Calu3 (cell line): ENCODE measurements around the gene ADGRL3. TPM values are rescaled to one million over a fixed set of nuclear protein-coding genes. Genes with fewer than 3 reads are reported as not detected.

Source experiments
- BruUV-seq: library from RNA; stranded (reverse); fragments of 400-500 nt; replicated peaks from 2 replicates; lab custom pipeline; 2021; lab: Mats Ljungman, UMichigan
- CTCF ChIA-PET: fragments of 300-600 bp; sonication (Branson Sonifier 250); formaldehyde crosslinking; loops from one replicate; lab custom pipeline; 2022; ENCODE audit warnings: antibody characterized with exemption; lab: Charles Lee
- DNase-seq: peaks from one replicate; pipeline ENCODE4 v3.0.0; 2022
- H3K27ac Mint-ChIP-seq: one replicate; pipeline ENCODE4 v1.8.0; 2022; ENCODE audit warnings: mixed read lengths; ENCODE audit not compliant: unreplicated experiment
- H3K27me3 Mint-ChIP-seq: one replicate; pipeline ENCODE4 v1.8.0; 2022; ENCODE audit warnings: mixed read lengths; ENCODE audit not compliant: unreplicated experiment
- H3K36me3 Mint-ChIP-seq: one replicate; pipeline ENCODE4 v1.8.0; 2022; ENCODE audit warnings: mild to moderate bottlenecking, moderate library complexity, mixed read lengths; ENCODE audit not compliant: insufficient read depth, unreplicated experiment
- H3K4me1 Mint-ChIP-seq: one replicate; pipeline ENCODE4 v1.8.0; 2022; ENCODE audit warnings: mild to moderate bottlenecking, low read depth, mixed read lengths; ENCODE audit not compliant: unreplicated experiment
- H3K4me3 Mint-ChIP-seq: one replicate; pipeline ENCODE4 v1.8.0; 2022; ENCODE audit warnings: mild to moderate bottlenecking, low read depth, moderate library complexity, mixed read lengths; ENCODE audit not compliant: unreplicated experiment
- H3K9me3 Mint-ChIP-seq: one replicate; pipeline ENCODE4 v1.8.0; 2022; ENCODE audit warnings: low read depth, mixed read lengths; ENCODE audit not compliant: unreplicated experiment
- intact Hi-C: fragments of 100-400 bp; cut with micrococcal nuclease; formaldehyde crosslinking; loops from one replicate; pipeline ENCODE4 v1.10.0; 2022; ENCODE audit not compliant: unreplicated experiment
- total RNA-seq: library from RNA; stranded (reverse); gene quantifications from 2 replicates; pipeline ENCODE4 v1.2.3, GENCODE V29; 2022
- TF ChIP-seq, protein P1 (sequence below): fragments of 200-600 bp; IDR thresholded peaks from one replicate; pipeline ENCODE4 v1.8.0; 2022; ENCODE audit warnings: antibody characterized with exemption; ENCODE audit not compliant: unreplicated experiment

ADGRL3 gene
- total RNA-seq, 1 experiment from 2014 or later: 0.66 TPM

- CTCF ChIA-PET: no interaction called here
- intact Hi-C loops: no loop called here
- Mint-ChIP-seq H3K27ac (no peak overlapping the region), H3K27me3 (peaks cover 56% of the 10 kb centered on the region), H3K4me1 (no peaks in the 10 kb centered on the region), H3K4me3 (peak overlapping the region; percentile 90), H3K9me3 (no peaks in the 10 kb centered on the region), H3K36me3 (peaks cover 18% of the 10 kb centered on the region)
- BruUV-seq: no TSS peak
- TF ChIP-seq, protein P1, sequence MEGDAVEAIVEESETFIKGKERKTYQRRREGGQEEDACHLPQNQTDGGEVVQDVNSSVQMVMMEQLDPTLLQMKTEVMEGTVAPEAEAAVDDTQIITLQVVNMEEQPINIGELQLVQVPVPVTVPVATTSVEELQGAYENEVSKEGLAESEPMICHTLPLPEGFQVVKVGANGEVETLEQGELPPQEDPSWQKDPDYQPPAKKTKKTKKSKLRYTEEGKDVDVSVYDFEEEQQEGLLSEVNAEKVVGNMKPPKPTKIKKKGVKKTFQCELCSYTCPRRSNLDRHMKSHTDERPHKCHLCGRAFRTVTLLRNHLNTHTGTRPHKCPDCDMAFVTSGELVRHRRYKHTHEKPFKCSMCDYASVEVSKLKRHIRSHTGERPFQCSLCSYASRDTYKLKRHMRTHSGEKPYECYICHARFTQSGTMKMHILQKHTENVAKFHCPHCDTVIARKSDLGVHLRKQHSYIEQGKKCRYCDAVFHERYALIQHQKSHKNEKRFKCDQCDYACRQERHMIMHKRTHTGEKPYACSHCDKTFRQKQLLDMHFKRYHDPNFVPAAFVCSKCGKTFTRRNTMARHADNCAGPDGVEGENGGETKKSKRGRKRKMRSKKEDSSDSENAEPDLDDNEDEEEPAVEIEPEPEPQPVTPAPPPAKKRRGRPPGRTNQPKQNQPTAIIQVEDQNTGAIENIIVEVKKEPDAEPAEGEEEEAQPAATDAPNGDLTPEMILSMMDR: no peak
- peak; percentile 12 for DNase-seq
Observed at GRCh38 chr4:61200916-61201526, 895 bp downstream of the ADGRL3 start.

- TF ChIP-seq, protein P1: no peak
- intact Hi-C loops: no loop called here
- Mint-ChIP-seq H3K27me3 (peaks cover 56% of the 10 kb centered on the region), H3K4me1 (no peaks in the 10 kb centered on the region), H3K36me3 (peaks cover 18% of the 10 kb centered on the region), H3K4me3 (peak overlapping the region; percentile 90), H3K27ac (no peak overlapping the region), H3K9me3 (no peaks in the 10 kb centered on the region)
- BruUV-seq: no TSS peak
- CTCF ChIA-PET: interaction anchor here (0.6 to 0.7 kb wide), 2 partner anchors 26 to 100 kb away, joined by 3 read pairs; no protein-coding TSS in a partner anchor
- peak; percentile 1 for DNase-seq
Observed at GRCh38 chr4:61201561-61201960, 1.4 kb downstream of the ADGRL3 start.

GRCh38 chr4:61201961-61202637 is 2.0 kb downstream of the ADGRL3 start:
- H3K4me3 Mint-ChIP-seq: peak overlapping the region; percentile 90
- TF ChIP-seq, protein P1: no peak
- intact Hi-C loops: no loop called here
- H3K4me1 Mint-ChIP-seq: no peaks in the 10 kb centered on the region
- H3K36me3 Mint-ChIP-seq: peaks cover 18% of the 10 kb centered on the region
- no TSS peak for BruUV-seq
- no peak overlapping the region for H3K27ac Mint-ChIP-seq
- DNase-seq: peak; percentile 2
- no peaks in the 10 kb centered on the region for H3K9me3 Mint-ChIP-seq
- H3K27me3 Mint-ChIP-seq: peaks cover 56% of the 10 kb centered on the region
- CTCF ChIA-PET: interaction anchor here (0.6 to 0.7 kb wide), 2 partner anchors 27 to 100 kb away, joined by 3 read pairs; no protein-coding TSS in a partner anchor

DNA sequence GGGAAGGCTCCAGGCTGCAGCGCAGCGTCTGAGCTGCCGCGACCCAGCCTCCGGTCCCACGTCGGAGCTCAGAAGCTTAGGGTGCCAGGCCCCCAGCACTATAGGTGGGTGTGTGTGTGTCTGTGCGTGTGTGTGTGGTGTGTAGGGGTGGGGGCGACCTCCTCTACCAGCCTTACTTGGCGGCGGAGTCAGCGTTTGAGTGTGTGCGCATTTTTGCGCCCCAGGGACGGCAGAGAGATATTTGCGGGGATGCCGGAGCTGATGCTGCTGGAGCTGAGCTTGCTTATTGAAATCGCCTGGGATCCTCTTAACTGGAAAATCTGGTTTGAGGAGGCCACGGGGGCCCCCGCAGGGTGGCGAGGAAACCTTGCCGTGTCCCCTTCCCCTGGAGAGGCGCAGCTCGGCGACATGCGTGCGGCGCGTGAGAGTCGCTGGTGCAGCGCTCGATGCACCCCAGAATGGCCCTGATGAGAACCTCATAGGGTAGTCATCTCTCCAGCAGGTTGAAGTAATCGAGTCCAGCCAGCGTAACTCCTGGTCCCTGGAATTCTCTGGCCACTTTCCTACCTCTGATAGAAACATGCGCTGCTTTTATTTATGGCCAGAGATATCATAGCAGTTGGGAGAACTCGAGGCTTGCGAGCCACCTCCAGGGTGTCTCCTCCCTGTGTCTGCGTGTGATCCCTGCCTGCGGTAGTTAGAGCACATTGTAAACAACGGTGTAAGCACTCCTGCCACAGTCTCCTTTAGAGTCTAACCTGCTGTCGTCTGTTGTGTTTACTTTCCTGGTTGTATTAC is 2.7 kb downstream of the ADGRL3 start:
- no TSS peak for BruUV-seq
- H3K9me3 Mint-ChIP-seq: no peaks in the 10 kb centered on the region
- intact Hi-C loops: no loop called here
- TF ChIP-seq, protein P1: no peak
- peak overlapping the region; percentile 90 for H3K4me3 Mint-ChIP-seq
- DNase-seq: peak; percentile 4
- H3K4me1 Mint-ChIP-seq: no peaks in the 10 kb centered on the region
- CTCF ChIA-PET: no interaction called here
- peaks cover 18% of the 10 kb centered on the region for H3K36me3 Mint-ChIP-seq
- H3K27ac Mint-ChIP-seq: no peak overlapping the region
- peaks cover 56% of the 10 kb centered on the region for H3K27me3 Mint-ChIP-seq
